GM12878 (cell line): ENCODE measurements around the gene GNA15. TPM values are rescaled to one million over a fixed set of nuclear protein-coding genes. Genes with fewer than 3 reads are reported as not detected.
A peak's percentile ranks its signal among the peaks of the same experiment; 100 is the strongest.

Experiments used
- ATAC-seq: fragments of 200-7000 bp; cut with Tn5 transposase; 3 replicates; pipeline ENCODE4 v1.9.1; 2020; ENCODE audit warnings: mild to moderate bottlenecking, moderate library complexity
- BruUV-seq: library from RNA; stranded (reverse); fragments of 400-500 nt; replicated peaks from 2 replicates; lab custom pipeline; 2021; lab: Mats Ljungman, UMichigan
- CTCF ChIA-PET: fragments of 300-600 bp; sonication (Branson Sonifier 250); formaldehyde crosslinking; extraction: SDS; loops from one replicate; lab custom pipeline; 2021; ENCODE audit warnings: inconsistent platforms; lab: Yijun Ruan, JAX
- POLR2A ChIA-PET: fragments of 350-600 bp; formaldehyde crosslinking; extraction: SDS; loops from one replicate; lab custom pipeline; 2021; ENCODE audit warnings: inconsistent platforms; lab: Charles Lee
- RAD21 ChIA-PET: fragments of 300-600 bp; sonication (Branson Sonifier 250); formaldehyde crosslinking; loops from one replicate; lab custom pipeline; 2023; ENCODE audit warnings: antibody characterized with exemption; ENCODE audit not compliant: unreplicated experiment; lab: Charles Lee
- SMC1A ChIA-PET: fragments of 300-600 bp; sonication (Branson Sonifier 250); formaldehyde crosslinking; loops from one replicate; lab custom pipeline; 2023; ENCODE audit not compliant: unreplicated experiment, uncharacterized antibody; lab: Charles Lee
- DNase-seq: peaks from one replicate; pipeline ENCODE4 v3.0.0-alpha.2; 2011; ENCODE audit warnings: low read depth, low spot score
- FAIRE-seq: peaks from 3 replicates; lab custom pipeline; 2011; peaks lifted over from hg19 to GRCh38; lab: Jason Lieb, UNC
- H2AFZ ChIP-seq: 2 replicates; pipeline ENCODE4 v1.6.0; 2011; ENCODE audit warnings: low read depth, low read length, control low read depth; ENCODE audit not compliant: control insufficient read depth
- H3K27ac ChIP-seq: 2 replicates; pipeline ENCODE4 v1.5.1; 2011; ENCODE audit warnings: control low read depth; ENCODE audit not compliant: control insufficient read depth, insufficient read depth
- H3K27me3 ChIP-seq, 2 experiments: replicated peaks in 1 of 2; 2 replicates each; pipeline versions ENCODE4 v1.6.0 to v1.6.1; 2011; ENCODE audit warnings: low read length in 1 of 2; ENCODE audit not compliant: control insufficient read depth in 2 of 2, insufficient read depth in 2 of 2
- H3K36me3 ChIP-seq, 2 experiments: 2 replicates each; pipeline ENCODE4 v1.5.1; 2011; ENCODE audit warnings: low read length in 1 of 2; ENCODE audit not compliant: control insufficient read depth in 2 of 2, insufficient read depth in 2 of 2
- H3K4me1 ChIP-seq: 2 replicates; pipeline ENCODE4 v1.6.1; 2011; ENCODE audit warnings: mild to moderate bottlenecking, low read length, moderate library complexity, mixed read lengths; ENCODE audit not compliant: control insufficient read depth, insufficient read depth
- H3K4me2 ChIP-seq: 2 replicates; pipeline ENCODE4 v1.6.0; 2011; ENCODE audit warnings: control low read depth; ENCODE audit not compliant: control insufficient read depth, insufficient read depth
- H3K4me3 ChIP-seq: fragments of 200-600 bp; sonication (generic); 2 replicates; pipeline ENCODE4 v1.5.1; 2016
- H3K79me2 ChIP-seq: 2 replicates; pipeline ENCODE4 v1.6.0; 2011; ENCODE audit warnings: low read length; ENCODE audit not compliant: control insufficient read depth, insufficient read depth
- H3K9ac ChIP-seq: 2 replicates; pipeline ENCODE4 v1.8.0; 2011; ENCODE audit warnings: low read length, control low read depth, mixed read lengths; ENCODE audit not compliant: control insufficient read depth, insufficient read depth
- H3K9me3 ChIP-seq: replicated peaks from 3 replicates; pipeline ENCODE4 v1.5.1; 2011; ENCODE audit warnings: mild to moderate bottlenecking, low read length; ENCODE audit not compliant: control insufficient read depth, insufficient read depth
- H4K20me1 ChIP-seq: 2 replicates; pipeline ENCODE4 v1.6.0; 2011; ENCODE audit not compliant: control insufficient read depth, insufficient read depth
- CREB1 ChIP-seq: IDR thresholded peaks from 2 replicates; pipeline ENCODE4 v1.6.1; 2012; ENCODE audit warnings: low read depth, mild to moderate bottlenecking, inconsistent platforms
- DPF2 ChIP-seq: fragments of 450-650 bp; IDR thresholded peaks from 2 replicates; pipeline ENCODE4 v1.6.1; 2017; ENCODE audit warnings: mild to moderate bottlenecking
- EED ChIP-seq: sonication (generic); IDR thresholded peaks from 2 replicates; pipeline ENCODE4 v1.6.1; 2016; ENCODE audit warnings: antibody characterized with exemption, low read depth
- FOS ChIP-seq: IDR thresholded peaks from 3 replicates; pipeline ENCODE4 v1.6.1; 2011; ENCODE audit warnings: borderline replicate concordance; ENCODE audit not compliant: insufficient read length; ENCODE audit errors: extremely low read depth
- IKZF1 ChIP-seq: fragments of 450-650 bp; conservative IDR thresholded peaks from 2 replicates; pipeline ENCODE4 v1.6.1; 2017; ENCODE audit warnings: antibody characterized with exemption, mild to moderate bottlenecking
- IKZF2 ChIP-seq, 2 experiments: fragments of 450-650 bp; IDR thresholded peaks; 2 replicates each; pipeline ENCODE4 v1.6.1; 2017; ENCODE audit warnings: mild to moderate bottlenecking in 2 of 2, moderate library complexity in 2 of 2
- JUND ChIP-seq: IDR thresholded peaks from 2 replicates; pipeline ENCODE4 v1.6.1; 2012; ENCODE audit warnings: low read depth, mild to moderate bottlenecking, low read length, improper control_type of control experiment, moderate library complexity
- KAT2A ChIP-seq: conservative IDR thresholded peaks from 2 replicates; pipeline ENCODE4 v1.6.1; 2011; ENCODE audit warnings: low read depth, low read length; ENCODE audit not compliant: control insufficient read depth
- MEF2A ChIP-seq: IDR thresholded peaks from 2 replicates; pipeline ENCODE4 v1.6.1; 2011; ENCODE audit warnings: low read depth, mild to moderate bottlenecking, low read length, moderate library complexity; ENCODE audit not compliant: insufficient read depth
- MEF2B ChIP-seq: fragments of 450-650 bp; IDR thresholded peaks from 2 replicates; pipeline ENCODE4 v1.6.1; 2018; ENCODE audit warnings: mild to moderate bottlenecking, moderate library complexity; ENCODE audit not compliant: partially characterized antibody, poor library complexity, severe bottlenecking
- NBN ChIP-seq: fragments of 450-650 bp; IDR thresholded peaks from 2 replicates; pipeline ENCODE4 v1.6.1; 2016
- NFYA ChIP-seq: IDR thresholded peaks from 2 replicates; pipeline ENCODE4 v1.6.1; 2011; ENCODE audit warnings: low read depth, mild to moderate bottlenecking, low read length, improper control_type of control experiment, borderline replicate concordance
- PAX5 ChIP-seq: IDR thresholded peaks from 2 replicates; pipeline ENCODE4 v1.6.1; 2011; ENCODE audit warnings: low read depth, low read length, borderline replicate concordance
- PML ChIP-seq: IDR thresholded peaks from 2 replicates; pipeline ENCODE4 v1.6.1; 2012; ENCODE audit warnings: low read length, inconsistent platforms
- SMARCA5 ChIP-seq: fragments of 450-650 bp; IDR thresholded peaks from 2 replicates; pipeline ENCODE4 v1.6.1; 2017; ENCODE audit warnings: mild to moderate bottlenecking
- SPI1 ChIP-seq: IDR thresholded peaks from 2 replicates; pipeline ENCODE4 v1.6.1; 2011; ENCODE audit warnings: low read depth, mild to moderate bottlenecking, low read length, moderate library complexity, borderline replicate concordance; ENCODE audit not compliant: insufficient read depth
- ZNF217 ChIP-seq: fragments of 450-650 bp; IDR thresholded peaks from 2 replicates; pipeline ENCODE4 v1.6.1; 2017; ENCODE audit warnings: antibody characterized with exemption, mild to moderate bottlenecking
- ZNF24 ChIP-seq: fragments of 450-650 bp; IDR thresholded peaks from 2 replicates; pipeline ENCODE4 v1.6.1; 2017; ENCODE audit warnings: antibody characterized with exemption, mild to moderate bottlenecking
- in situ Hi-C: fragments of 300-500 bp; cut with MboI; formaldehyde crosslinking; loops from 9 replicates; pipeline ENCODE4 v1.14.3; 2018; ENCODE audit warnings: mixed read lengths
- intact Hi-C: fragments of 100-400 bp; cut with micrococcal nuclease; formaldehyde crosslinking; loops from one replicate; pipeline ENCODE4 v1.14.2; 2022; ENCODE audit not compliant: unreplicated experiment
- polyA plus RNA-seq, 11 experiments: library from polyadenylated mRNA; depleted of rRNA in 4 of 11; unstranded in 6 of 11; stranded (reverse) in 5 of 11; fragments of >200 nt; fragmentation: Nextera tagmentation in 4 of 11; fragmentation: Illumina TruSeq in 1 of 11; extraction: Ambion mirVana in 4 of 11; extraction: Trizol in 1 of 11; gene quantifications; 1 replicate in 1 of 11; 2 replicates in 10 of 11; pipeline versions ENCODE4 v1.2.1 to v1.2.3, GENCODE V29; 2011 to 2016; ENCODE audit warnings: inconsistent platforms in 2 of 11, missing spikeins in 2 of 11, low read depth in 1 of 11
- total RNA-seq, 4 experiments: library from RNA; depleted of rRNA in 3 of 4; stranded (reverse); fragments of >200 nt in 3 of 4; fragmentation: Illumina TruSeq in 1 of 4; extraction: Trizol in 1 of 4; gene quantifications; 2 replicates each; pipeline versions ENCODE4 v1.2.1 to v1.2.3, GENCODE V29; 2013 to 2021
- TF ChIP-seq, protein P1 (sequence below): IDR thresholded peaks from 2 replicates; pipeline ENCODE4 v1.6.1; 2011; ENCODE audit warnings: low read depth, mild to moderate bottlenecking, low read length, moderate library complexity, borderline replicate concordance; ENCODE audit errors: extremely low read depth
- TF ChIP-seq, protein P2 (sequence below): fragments of 450-650 bp; IDR thresholded peaks from 2 replicates; pipeline ENCODE4 v1.6.1; 2017; ENCODE audit warnings: low read depth, mild to moderate bottlenecking, moderate library complexity

GNA15 gene
- total and polyA plus RNA-seq, 10 of the 15 experiments (the other 5 are each of a cell fraction or from before 2014, with no cell fraction given), result 0.42 to 18.0 (median 9.4) TPM

DNA sequence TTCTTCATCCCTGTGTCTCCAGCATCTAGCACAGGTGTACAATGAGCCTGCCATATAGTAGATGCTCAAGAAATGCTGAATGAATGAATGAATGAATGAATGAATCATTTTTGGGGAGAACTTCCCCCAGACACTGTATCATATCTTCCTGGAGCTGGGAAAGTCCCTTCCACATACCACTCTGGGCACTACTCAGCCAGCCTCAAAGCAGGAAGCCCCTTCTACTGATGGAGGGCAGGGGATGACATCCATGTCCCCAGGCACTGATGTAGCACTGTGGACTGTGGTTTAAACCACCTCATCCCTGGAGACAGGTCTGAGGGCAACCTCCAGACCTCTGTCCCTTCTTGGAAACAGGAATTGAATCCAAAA lies 4.8 kb downstream of the GNA15 start:
- Histone ChIP-seq H3K36me3 (no peaks in the 10 kb centered on the region; a peak in 1 of 4 replicates), H3K9ac (no peak overlapping the region), H3K4me3 (no peak overlapping the region), H3K4me1 (peaks cover 11% of the 10 kb centered on the region), H3K27me3 (no peaks in the 10 kb centered on the region), H3K79me2 (peaks cover 15% of the 10 kb centered on the region), H4K20me1 (no peaks in the 10 kb centered on the region), H3K27ac (no peak overlapping the region), H2AFZ (no peak overlapping the region), H3K4me2 (peak overlapping the region; percentile 2; the same call in 1 of the 2 replicates), H3K9me3 (no peaks in the 10 kb centered on the region; the same call in 2 of the 3 replicates)
- CTCF ChIA-PET, result interaction anchor here (1.6 to 8.9 kb wide), 4 partner anchors 10 to 65 kb away, joined by 4 to 117 read pairs (median 30); no protein-coding TSS in a partner anchor
- RAD21 ChIA-PET, result interaction anchor here (0.8 to 1.3 kb wide), 2 partner anchors 11 to 16 kb away, joined by 3 to 4 read pairs; no protein-coding TSS in a partner anchor
- in situ Hi-C loops, result no loop called here
- SMC1A ChIA-PET, result interaction anchor here (1.4 to 2.2 kb wide), 3 partner anchors 11 to 16 kb away, joined by 4 to 9 read pairs (median 4); no protein-coding TSS in a partner anchor
- POLR2A ChIA-PET, result interaction anchor here (0.8 to 1.1 kb wide), 3 partner anchors 11 to 17 kb away, joined by 3 to 12 read pairs (median 4); no protein-coding TSS in a partner anchor
- no peak for FAIRE-seq
- peak; percentile 50 for ATAC-seq
- no peak for DNase-seq
- intact Hi-C loops, result no loop called here
- BruUV-seq, result TSS peak; percentile 26
- TF ChIP-seq IKZF2 (IDR thresholded peaks at IDR 0.05), result peak; percentile 66 to 67
- TF ChIP-seq IKZF1, result no peak; the same call in none of the 2 replicates
- TF ChIP-seq DPF2, result peak; percentile 45; the same call in 1 of the 2 replicates
- peak; percentile 99 for TF ChIP-seq ZNF24
- TF ChIP-seq MEF2A, result no peak
- 0 out of 2 replicates have a peak, but pooled peaks have one; percentile 32 for TF ChIP-seq SMARCA5
- TF ChIP-seq, protein P1, sequence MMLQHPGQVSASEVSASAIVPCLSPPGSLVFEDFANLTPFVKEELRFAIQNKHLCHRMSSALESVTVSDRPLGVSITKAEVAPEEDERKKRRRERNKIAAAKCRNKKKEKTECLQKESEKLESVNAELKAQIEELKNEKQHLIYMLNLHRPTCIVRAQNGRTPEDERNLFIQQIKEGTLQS, result no peak
- TF ChIP-seq, protein P2, sequence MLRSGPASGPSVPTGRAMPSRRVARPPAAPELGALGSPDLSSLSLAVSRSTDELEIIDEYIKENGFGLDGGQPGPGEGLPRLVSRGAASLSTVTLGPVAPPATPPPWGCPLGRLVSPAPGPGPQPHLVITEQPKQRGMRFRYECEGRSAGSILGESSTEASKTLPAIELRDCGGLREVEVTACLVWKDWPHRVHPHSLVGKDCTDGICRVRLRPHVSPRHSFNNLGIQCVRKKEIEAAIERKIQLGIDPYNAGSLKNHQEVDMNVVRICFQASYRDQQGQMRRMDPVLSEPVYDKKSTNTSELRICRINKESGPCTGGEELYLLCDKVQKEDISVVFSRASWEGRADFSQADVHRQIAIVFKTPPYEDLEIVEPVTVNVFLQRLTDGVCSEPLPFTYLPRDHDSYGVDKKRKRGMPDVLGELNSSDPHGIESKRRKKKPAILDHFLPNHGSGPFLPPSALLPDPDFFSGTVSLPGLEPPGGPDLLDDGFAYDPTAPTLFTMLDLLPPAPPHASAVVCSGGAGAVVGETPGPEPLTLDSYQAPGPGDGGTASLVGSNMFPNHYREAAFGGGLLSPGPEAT, result peak; percentile 59; the same call in 1 of the 2 replicates
- no peak for TF ChIP-seq KAT2A
- no peak for TF ChIP-seq JUND
- TF ChIP-seq PAX5, result no peak
- no peak for TF ChIP-seq NBN
- no peak for TF ChIP-seq ZNF217
- no peak for TF ChIP-seq PML
- peak; percentile 44; the same call in 1 of the 2 replicates for TF ChIP-seq EED
- peak; percentile 20; the same call in 1 of the 2 replicates for TF ChIP-seq SPI1
- no peak for TF ChIP-seq CREB1
- TF ChIP-seq FOS, result no peak
- no peak for TF ChIP-seq NFYA
- peak; percentile 33 for TF ChIP-seq MEF2B
